Activated CD4-positive, alpha-beta T cell treated with anti-CD3 and anti-CD28 coated beads, Interleukin-2, amount 50 U/mL, for 48 hours (primary cell): Measurements from ENCODE around the gene NCK2.
"Not testable (repeated sequence)": the region's sequence is repeated elsewhere in the genome, so short reads cannot be mapped to it uniquely, and the experiment has no call there.

Experiments
- DNase-seq, 2 experiments: peaks; one replicate each; pipeline ENCODE4 v3.0.0-alpha.2; 2020

The NCK2 gene

GRCh38 chr2:105757433-105757832 is 12.7 kb downstream of the NCK2 start:
- DNase-seq: no peak

- no peak for DNase-seq
Measured at GRCh38 chr2:105760191-105760590, 15.5 kb downstream of the NCK2 start.

DNA sequence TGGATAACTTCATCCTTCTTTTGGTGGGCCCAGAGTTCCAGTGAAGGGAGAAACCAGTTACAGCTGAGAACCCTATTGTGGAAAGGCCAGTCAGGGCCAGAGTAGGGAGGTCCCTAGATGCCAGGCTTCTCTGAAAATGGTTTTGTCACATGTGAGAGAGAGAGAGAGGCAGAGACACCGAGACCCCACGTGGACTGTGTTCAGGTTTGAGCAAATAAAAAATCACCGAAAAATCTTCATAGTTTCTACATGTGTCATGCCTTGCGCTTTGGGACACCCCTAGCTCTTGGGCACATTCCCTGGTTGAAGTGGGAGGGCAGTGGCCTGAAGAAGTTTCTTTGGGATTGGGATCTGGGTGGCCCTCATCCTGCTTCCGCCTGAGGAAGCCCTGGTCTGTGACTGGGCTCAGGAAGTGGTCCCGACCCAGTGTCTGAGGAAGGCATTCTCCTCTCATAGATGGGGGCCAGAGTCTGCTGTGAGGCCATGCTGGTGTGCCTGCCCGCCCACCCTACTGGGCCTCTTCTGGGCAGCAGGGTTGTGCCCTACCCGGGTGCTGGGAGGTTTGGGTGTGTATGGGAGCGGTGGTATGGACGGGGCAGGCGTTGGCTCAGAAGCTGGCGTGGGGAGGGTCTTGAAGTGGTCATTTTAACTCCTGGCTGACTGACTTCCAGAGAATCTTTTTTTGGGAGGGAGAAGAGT is 16.1 kb downstream of the NCK2 start:
- DNase-seq: no peak

- no peak for DNase-seq
Measured at GRCh38 chr2:105761931-105762515, 17.3 kb downstream of the NCK2 start.

GRCh38 chr2:105763076-105763475 is 18.4 kb downstream of the NCK2 start:
- DNase-seq: no peak

- DNase-seq: no peak
Measured at GRCh38 chr2:105764059-105764458, 19.3 kb downstream of the NCK2 start.

- DNase-seq: peak in 1 of 2 experiments; percentile 13
Measured at GRCh38 chr2:105765415-105766299, 20.9 kb downstream of the NCK2 start.

DNA sequence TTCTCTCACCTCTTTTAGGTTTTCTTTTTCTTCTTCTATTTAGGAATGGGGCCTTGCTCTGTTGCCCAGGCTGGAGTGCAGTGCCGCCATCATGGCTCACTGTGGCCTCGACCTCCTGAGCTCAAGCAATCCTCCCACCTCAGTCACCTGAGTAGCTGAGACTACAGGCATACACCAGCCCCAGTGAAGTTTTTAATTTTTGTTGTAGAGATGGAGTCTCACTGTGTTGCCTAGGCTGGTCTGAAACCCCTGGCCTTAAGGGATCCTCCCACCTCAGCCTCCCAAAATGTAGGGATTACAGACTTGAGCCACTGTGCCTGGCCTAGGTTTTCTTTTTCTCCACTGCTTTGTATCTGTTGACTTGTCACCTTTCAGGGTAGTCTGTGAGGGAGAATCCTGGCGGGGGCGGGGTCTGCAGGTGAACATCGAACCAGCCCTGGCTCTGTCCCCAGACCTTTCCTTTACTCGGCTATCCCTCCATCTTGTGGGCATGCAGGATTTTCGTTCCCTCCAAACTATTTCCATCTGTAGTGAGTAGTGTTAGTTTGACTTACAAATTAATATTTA is 21.7 kb downstream of the NCK2 start:
- no peak for DNase-seq

DNA sequence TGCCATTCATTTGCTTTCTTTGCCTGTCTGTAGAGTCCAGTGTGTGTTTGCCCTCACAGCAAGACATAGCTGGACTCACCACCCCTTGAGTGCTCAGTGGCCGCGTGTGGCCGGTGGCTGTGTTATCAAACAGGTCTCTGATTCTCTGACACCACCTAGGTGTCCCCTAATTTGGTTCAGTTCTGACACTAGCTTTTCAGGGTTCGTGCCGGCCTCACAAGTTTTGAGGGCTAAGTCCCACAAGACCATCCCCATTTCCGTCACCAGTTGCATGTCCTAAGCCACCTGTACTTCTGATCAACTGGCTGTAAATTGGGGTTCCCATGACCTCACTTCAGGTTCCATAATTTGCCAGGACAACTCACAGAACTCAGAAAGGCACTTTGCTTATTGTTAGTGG is 23.5 kb downstream of the NCK2 start:
- no peak for DNase-seq

DNA sequence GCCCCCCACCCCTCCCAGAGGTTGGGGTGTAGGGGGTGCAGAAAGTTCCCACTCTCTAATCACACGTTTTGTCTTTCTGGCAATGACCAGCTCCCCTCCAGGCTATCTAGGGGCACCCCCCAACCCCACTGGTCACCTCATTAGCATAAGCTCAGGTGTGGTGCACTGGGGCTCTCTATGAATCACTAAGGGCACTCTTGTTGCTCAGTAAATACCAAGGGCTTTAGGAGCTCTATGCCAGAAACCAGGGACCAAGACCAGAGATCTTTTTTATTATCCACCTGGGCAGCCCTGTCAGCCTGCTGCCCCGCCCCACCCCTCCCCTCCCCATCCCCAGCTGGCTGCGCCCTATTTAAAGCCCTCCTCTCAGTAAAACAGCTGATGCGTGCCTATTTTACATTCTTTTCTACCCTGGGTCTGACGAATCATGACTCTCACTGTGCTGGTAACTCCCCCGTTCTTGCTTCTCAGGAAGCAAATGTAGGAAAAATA is 24.3 kb downstream of the NCK2 start:
- peak in 1 of 2 experiments; percentile 3 for DNase-seq

DNA sequence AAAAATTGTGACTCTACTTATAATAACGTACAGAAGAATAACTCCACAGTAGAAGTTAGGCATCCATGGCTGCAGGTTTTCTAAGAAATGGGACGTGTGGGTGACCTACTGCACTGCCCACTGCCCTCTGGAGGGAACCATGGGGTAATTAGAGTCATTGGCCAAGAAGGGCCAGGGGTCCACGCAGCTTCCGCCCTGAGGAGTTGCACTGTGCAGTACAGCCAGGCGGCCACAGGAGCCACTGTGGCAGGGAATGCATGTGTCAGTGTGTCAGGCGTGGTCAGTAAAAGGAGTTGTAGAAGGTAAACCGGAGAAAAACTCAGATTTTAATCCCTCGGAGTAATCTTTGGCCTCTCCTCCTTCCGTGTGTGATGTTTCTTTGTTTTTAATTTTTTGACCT is 24.8 kb downstream of the NCK2 start:
- no peak for DNase-seq

GRCh38 chr2:105770149-105770548 is 25.4 kb downstream of the NCK2 start:
- no peak for DNase-seq

- not testable (repeated sequence) for DNase-seq
Measured at GRCh38 chr2:105771291-105771690, 26.6 kb downstream of the NCK2 start.

DNA sequence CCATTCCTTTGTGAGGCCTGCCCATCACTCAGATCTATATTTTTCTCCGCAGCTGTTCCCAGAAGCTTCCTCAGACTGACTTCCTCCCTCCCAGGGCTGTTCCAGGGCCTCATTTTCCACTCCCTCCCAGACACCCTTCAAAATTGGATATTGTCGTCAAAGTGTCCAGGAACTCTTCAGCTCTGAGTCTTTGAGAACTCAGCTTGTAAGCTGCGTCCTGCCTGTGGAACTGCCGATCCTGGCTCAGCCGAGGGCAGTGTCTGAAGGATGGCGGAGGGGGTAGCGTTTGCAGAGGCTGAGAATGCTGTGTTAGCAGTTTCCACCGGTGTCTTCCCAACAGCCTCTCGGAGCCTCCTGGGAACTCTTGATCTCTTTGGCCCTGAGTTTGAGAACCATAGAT is 27.1 kb downstream of the NCK2 start:
- no peak for DNase-seq

- DNase-seq: no peak
Measured at GRCh38 chr2:105772362-105772761, 27.6 kb downstream of the NCK2 start.

DNA sequence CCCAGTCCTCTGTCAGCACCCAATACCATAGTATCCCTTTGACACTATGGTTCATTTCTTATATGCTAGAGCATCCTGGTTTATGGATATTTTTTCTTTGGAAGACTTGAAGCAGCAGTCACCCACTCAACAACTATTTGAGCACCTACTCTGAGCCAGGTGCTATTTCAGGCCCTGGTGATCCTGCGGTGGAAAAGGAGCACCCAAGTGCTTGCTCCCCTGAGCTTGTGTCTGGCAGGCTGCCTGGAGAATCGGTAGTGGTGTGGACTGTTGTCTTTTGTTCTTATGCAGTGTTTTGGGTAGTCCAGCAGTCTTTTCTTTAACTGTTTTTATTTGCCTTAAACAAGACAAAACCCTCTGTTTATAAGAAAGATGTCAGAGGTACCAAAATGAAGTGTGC is 28.9 kb downstream of the NCK2 start:
- DNase-seq: no peak

DNA sequence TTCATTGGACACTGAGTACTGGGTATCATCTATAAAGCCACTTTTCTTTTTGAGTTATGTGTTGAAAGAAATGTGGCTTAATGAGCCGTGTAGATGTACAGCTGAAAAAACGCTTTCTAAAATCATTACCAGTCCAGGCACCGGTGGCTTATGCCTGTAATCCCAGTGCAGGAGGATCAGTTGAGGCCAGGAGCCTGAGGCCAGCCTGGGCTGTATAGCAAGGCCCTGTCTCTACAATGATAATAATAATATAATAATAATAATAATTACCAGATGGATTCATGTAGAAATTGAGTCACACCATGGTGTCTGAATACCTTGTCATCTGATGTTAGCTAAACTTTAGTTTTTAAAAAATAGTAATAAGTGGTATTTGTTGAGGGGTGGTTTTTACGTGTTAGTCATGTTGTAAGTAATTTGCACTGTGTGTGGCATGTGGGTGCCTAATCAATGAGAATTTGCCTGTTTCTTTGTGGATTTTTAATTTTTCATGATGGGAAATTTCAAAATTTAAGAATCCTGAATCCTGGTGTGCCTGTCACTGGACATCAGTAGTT is 30.1 kb downstream of the NCK2 start:
- no peak for DNase-seq

DNA sequence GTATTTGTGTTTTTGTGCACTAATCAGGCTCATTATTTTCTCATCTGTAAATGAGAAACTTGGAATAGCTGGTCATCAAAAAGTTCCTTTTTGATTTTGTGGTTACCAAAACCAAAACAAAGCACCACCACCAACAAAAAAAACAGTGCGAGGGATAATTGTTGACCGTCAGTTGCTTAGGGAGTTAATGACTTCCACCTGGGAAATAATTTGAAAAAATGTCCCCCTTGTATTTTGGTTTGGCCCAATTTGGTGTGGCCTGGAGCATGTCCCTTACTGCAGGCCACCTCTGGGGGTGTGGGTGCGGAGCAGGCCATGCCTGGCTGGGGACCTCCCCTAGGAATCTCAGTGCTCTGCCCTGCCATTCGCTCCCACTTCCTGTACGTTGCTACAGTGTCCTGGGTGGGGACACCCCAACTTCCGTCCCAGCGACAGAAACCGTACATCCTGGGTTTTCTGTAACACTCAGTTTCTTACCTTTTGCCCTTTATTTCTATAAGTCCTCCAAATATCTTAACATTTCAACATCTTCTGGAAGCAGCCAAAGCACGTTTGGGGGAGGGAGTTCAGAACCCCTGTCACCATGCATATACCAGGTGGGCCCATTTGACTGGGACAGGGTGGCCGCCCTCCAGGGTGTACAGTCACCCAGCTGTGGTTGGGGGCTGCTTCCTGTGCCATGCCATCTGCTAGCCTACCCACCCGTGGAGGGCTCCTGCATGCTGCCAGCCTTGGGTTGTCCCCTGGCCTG is 31.3 kb downstream of the NCK2 start:
- no peak for DNase-seq

DNA sequence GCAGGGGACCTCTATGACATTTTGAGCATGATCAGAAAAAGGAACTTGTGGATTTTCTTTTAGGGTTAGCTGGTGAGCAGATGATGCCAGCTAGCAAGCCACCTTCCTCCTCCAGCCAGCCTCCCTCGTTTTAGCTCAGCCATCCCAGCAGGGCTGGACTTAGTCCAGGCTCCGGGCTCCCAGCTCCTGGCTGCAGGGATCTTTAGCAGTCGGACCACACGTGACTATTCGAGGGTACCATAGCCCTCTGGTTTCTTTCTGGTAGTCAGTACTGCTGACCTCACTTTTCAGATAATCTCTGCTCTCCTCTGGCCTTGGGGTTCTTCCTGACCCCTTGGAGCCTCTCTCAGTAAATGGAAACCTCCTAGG is 31.8 kb downstream of the NCK2 start:
- DNase-seq: no peak

- DNase-seq: no peak
Measured at GRCh38 chr2:105777031-105777482, 32.3 kb downstream of the NCK2 start.

DNA sequence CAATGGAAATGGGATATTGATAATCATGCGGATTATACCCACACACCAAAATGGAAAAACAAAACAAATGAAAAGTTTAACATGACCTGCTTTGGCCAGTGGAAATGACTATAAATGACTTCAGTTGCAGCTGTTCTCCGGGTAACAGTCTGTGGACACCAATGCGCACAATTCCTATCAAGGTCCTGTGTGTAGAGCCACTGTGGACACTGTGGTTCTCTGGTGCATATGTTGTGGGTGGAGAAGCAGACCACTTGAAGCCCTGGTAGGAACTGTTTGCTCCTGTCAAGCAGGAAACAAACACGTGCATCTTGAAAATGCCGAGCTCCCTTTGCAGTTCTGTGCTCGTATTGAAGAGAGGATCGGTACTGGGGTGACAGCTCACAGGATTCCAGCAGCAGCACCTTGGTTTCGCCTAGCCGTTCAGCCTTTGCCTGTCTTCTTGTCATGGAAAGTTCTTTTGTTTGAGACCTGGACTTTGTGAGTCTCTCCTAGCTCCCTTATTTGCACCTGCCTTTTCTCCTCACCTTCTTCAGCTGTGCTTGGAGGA is 32.9 kb downstream of the NCK2 start:
- no peak for DNase-seq

GRCh38 chr2:105778080-105778607 is 33.4 kb downstream of the NCK2 start:
- DNase-seq: no peak
